Measurements from ENCODE around the gene ANAPC15. TPM values are rescaled to one million over a fixed set of nuclear protein-coding genes. Genes with fewer than 3 reads are reported as not detected.

ANAPC15 gene
- total and polyA plus RNA-seq, 2 of the 4 experiments (the other 2 are of a cell fraction): 66.3 to 84.2 TPM

DNA sequence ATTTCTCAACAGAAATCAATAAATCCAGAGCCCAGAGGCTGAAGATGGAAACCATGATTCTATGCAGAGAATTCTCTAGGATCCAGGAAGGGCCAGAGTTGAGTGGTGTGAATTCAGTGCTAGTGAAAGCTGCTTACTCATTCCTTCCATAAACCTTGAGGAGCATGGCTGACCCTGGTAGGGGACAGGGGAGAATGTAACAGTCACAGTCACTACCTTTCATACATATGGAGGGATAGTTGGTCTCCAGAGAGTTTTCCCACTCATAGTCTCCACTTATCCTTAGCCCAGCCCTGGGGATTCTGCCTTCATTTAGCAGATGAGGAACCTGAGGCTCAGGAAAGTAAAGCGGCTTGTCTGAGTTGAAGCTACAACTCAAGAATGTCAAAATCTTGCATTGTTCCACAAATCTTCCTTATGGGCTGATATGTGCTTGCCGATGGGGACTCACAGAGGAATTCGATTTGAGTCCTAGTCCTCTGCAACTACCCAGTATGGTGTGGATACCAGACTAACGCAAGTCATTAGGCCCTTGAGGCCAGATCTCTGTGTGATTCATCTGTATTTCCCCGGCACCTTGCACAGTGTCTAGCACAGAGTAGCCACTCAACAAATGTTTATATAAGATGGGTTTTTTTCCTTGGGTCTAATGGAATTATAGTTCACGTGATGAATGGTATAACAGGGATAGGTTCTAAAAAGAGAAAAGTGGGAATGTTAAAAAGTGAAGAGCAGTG is 3.7 kb upstream of the ANAPC15 start:
- Histone ChIP-seq H3K14ac (replicated peaks; ENCODE audit: low read depth, low read length) (0 out of 2 replicates have a peak overlapping the region, but pooled peaks have one; percentile 29), H2BK120ac (ENCODE audit: low read depth, low read length) (0 out of 2 replicates have a peak overlapping the region, but pooled peaks have one; percentile 6), H3K4me1 (ENCODE audit: control insufficient read depth, insufficient read depth, low read length) (peaks cover 6% of the 10 kb centered on the region; the same call in 1 of the 2 replicates), H3K23ac (ENCODE audit: low read depth, low read length) (no peak overlapping the region), H3K4me3 (ENCODE audit: insufficient read depth, low read depth, low read length) (no peak overlapping the region), H3K56ac (ENCODE audit: extremely low read depth, insufficient read depth, low read length) (no peak overlapping the region), H3K9me1 (ENCODE audit: insufficient read depth, low read length) (peaks cover 7% of the 10 kb centered on the region), H2AFZ (replicated peaks; ENCODE audit: low read length, poor library complexity) (peak overlapping the region; percentile 28), H2BK5ac (ENCODE audit: low read depth, low read length, poor library complexity, severe bottlenecking) (no peak overlapping the region), H3K9me3 (ENCODE audit: control insufficient read depth, insufficient read depth, low read length) (no peaks in the 10 kb centered on the region), H4K20me1 (ENCODE audit: insufficient read depth, low read length) (no peaks in the 10 kb centered on the region), H2BK20ac (ENCODE audit: low read depth, low read length) (peak overlapping the region; percentile 41; the same call in 1 of the 2 replicates), H2AK5ac (ENCODE audit: low read depth, low read length) (no peak overlapping the region), H3K27ac (ENCODE audit: insufficient read depth, low read length) (no peak overlapping the region), H3K79me1 (ENCODE audit: low read depth in 1 of 2, low read length in 2 of 2) (peaks cover 0 to 15% of the 10 kb centered on the region in 2 experiments; a peak in 2 of 4 replicates), H2AK9ac (replicated peaks; ENCODE audit: low read depth, low read length, poor library complexity) (peak overlapping the region; percentile 2), H2BK15ac (ENCODE audit: low read depth, low read length) (no peak overlapping the region), H3K4ac (ENCODE audit: low read depth, low read length) (peak overlapping the region; percentile 41; the same call in 1 of the 2 replicates), H3K36me3 (ENCODE audit: control insufficient read depth, insufficient read depth, low read length) (no peaks in the 10 kb centered on the region), H3K18ac (ENCODE audit: low read depth, low read length) (no peak overlapping the region), H3K9ac (ENCODE audit: low read depth, low read length) (no peak overlapping the region), H3K4me2 (ENCODE audit: low read depth, low read length) (no peak overlapping the region), H4K91ac (ENCODE audit: insufficient read depth, low read depth, low read length) (no peak overlapping the region), H4K8ac (ENCODE audit: low read depth in 2 of 2, low read length in 2 of 2) (peak overlapping the region in 1 of 2 experiments; percentile 35; a peak in 1 of 4 replicates), H4K5ac (ENCODE audit: low read depth, low read length) (peak overlapping the region; percentile 38; the same call in 1 of the 2 replicates), H3K27me3 (ENCODE audit: control insufficient read depth, insufficient read depth, low read length) (no peaks in the 10 kb centered on the region)
- ATAC-seq (ENCODE audit: low read depth): no peak
- ChIA-PET POLR2A (ENCODE audit: unreplicated experiment) (no interaction called here), CTCF (no interaction called here)
- dilution Hi-C loops (cut with HindIII; ENCODE audit: low sequenced_read_pairs, unreplicated experiment) (no loop called here), intact Hi-C loops (cut with micrococcal nuclease) (no loop called here), in situ Hi-C loops (cut with MboI; ENCODE audit: low sequenced_read_pairs) (no loop called here)
- WGBS, 2 experiments (ENCODE audit: extremely low coverage in 2 of 2, insufficient read length in 1 of 2): 91% methylated on average over 5 of the region's 6 CpGs; no CpG with 5 or more reads in 1 of the 2 experiments
- TF ChIP-seq RFX5 (IDR thresholded peaks at IDR 0.05; ENCODE audit: low read depth, low read length): no peak
- TF ChIP-seq NFE2L2 (IDR thresholded peaks at IDR 0.05; ENCODE audit: low read depth, low read length): no peak
- TF ChIP-seq SMC3 (IDR thresholded peaks at IDR 0.05; ENCODE audit: low read depth, low read length): no peak
- no peak for TF ChIP-seq BHLHE40 (IDR thresholded peaks at IDR 0.05; ENCODE audit: low read depth, low read length)
- TF ChIP-seq FOS (IDR thresholded peaks at IDR 0.05; ENCODE audit: low read depth, low read length): no peak
- no peak for TF ChIP-seq MAZ (IDR thresholded peaks at IDR 0.05; ENCODE audit: borderline replicate concordance, low read depth, low read length)
- no peak for TF ChIP-seq CHD1 (IDR thresholded peaks at IDR 0.05; ENCODE audit: low read depth, low read length)
- TF ChIP-seq POLR2A (IDR thresholded peaks at IDR 0.05; ENCODE audit: low read depth, low read length): no peak
- TF ChIP-seq ELK1 (IDR thresholded peaks at IDR 0.05; ENCODE audit: borderline replicate concordance, low read depth, low read length): no peak
- no peak for TF ChIP-seq CEBPB (IDR thresholded peaks at IDR 0.05; ENCODE audit: low read depth, low read length)
- no peak for TF ChIP-seq USF2 (IDR thresholded peaks at IDR 0.05; ENCODE audit: low read depth, low read length)
- no peak for TF ChIP-seq RCOR1 (IDR thresholded peaks at IDR 0.05; ENCODE audit: insufficient replicate concordance, low read length)
- no peak for DNase-seq
- BruUV-seq (replicated peaks): no TSS peak
